ENCODE data around the gene RFX5.

Gene RFX5

GRCh38 chr1:151342569-151342968, 4.5 kb downstream of the RFX5 start:
- TF ChIP-seq POLR2A (IDR thresholded peaks at IDR 0.05; ENCODE audit: low read depth, low read length) (no peak), POLR2AphosphoS5 (IDR thresholded peaks at IDR 0.05; ENCODE audit: low read depth, low read length) (0 out of 2 replicates have a peak, but pooled peaks have one; percentile 7)
- FAIRE-seq (no peak), DNase-seq (ENCODE audit: insufficient read length, low spot score) (no peak)

- no peak for DNase-seq (ENCODE audit: insufficient read length, low spot score)
- no peak for TF ChIP-seq SPI1 (IDR thresholded peaks at IDR 0.05; ENCODE audit: low read depth, low read length)
- TF ChIP-seq PAX5 (IDR thresholded peaks at IDR 0.05; ENCODE audit: insufficient read depth, low read length, severe bottlenecking): no peak
- no peak for TF ChIP-seq TAF1 (IDR thresholded peaks at IDR 0.05; ENCODE audit: low read depth, low read length)
- TF ChIP-seq POU2F2 (IDR thresholded peaks at IDR 0.05; ENCODE audit: low read depth, low read length): no peak
- TF ChIP-seq POLR2AphosphoS5 (IDR thresholded peaks at IDR 0.05; ENCODE audit: low read depth, low read length): peak; percentile 76; the same call in 1 of the 2 replicates
- TF ChIP-seq POLR2A (IDR thresholded peaks at IDR 0.05; ENCODE audit: low read depth, low read length): peak; percentile 52; the same call in 1 of the 2 replicates
- FAIRE-seq: no peak
These were observed 5.0 kb downstream of the RFX5 start for GRCh38 chr1:151342021-151342420.

- DNase-seq (ENCODE audit: insufficient read length, low spot score): peak; percentile 38
- FAIRE-seq: peak; percentile 78
- TF ChIP-seq POLR2AphosphoS5 (IDR thresholded peaks at IDR 0.05; ENCODE audit: low read depth, low read length) (peak; percentile 62), TAF1 (IDR thresholded peaks at IDR 0.05; ENCODE audit: low read depth, low read length) (no peak), POU2F2 (IDR thresholded peaks at IDR 0.05; ENCODE audit: low read depth, low read length) (0 out of 2 replicates have a peak, but pooled peaks have one; percentile 28)
These were observed 5.9 kb downstream of the RFX5 start for GRCh38 chr1:151340870-151341754.

GRCh38 chr1:151336556-151336955, 10.5 kb downstream of the RFX5 start:
- no peak for FAIRE-seq

GRCh38 chr1:151334822-151335221, 12.2 kb downstream of the RFX5 start:
- DNase-seq (ENCODE audit: insufficient read length, low spot score) (no peak), FAIRE-seq (no peak)
- no peak for TF ChIP-seq POLR2A (IDR thresholded peaks at IDR 0.05; ENCODE audit: low read depth, low read length)
- no peak for TF ChIP-seq POU2F2 (IDR thresholded peaks at IDR 0.05; ENCODE audit: low read depth, low read length)
- no peak for TF ChIP-seq TAF1 (IDR thresholded peaks at IDR 0.05; ENCODE audit: low read depth, low read length)

More at GRCh38 chr1:151336556-151336955, 10.5 kb downstream of the RFX5 start:
- no peak for DNase-seq (ENCODE audit: insufficient read length, low spot score)
- no peak for TF ChIP-seq POLR2AphosphoS5 (IDR thresholded peaks at IDR 0.05; ENCODE audit: low read depth, low read length)
- TF ChIP-seq PAX5 (IDR thresholded peaks at IDR 0.05; ENCODE audit: insufficient read depth, low read length, severe bottlenecking): no peak
- no peak for TF ChIP-seq TAF1 (IDR thresholded peaks at IDR 0.05; ENCODE audit: low read depth, low read length)
- no peak for TF ChIP-seq POU2F2 (IDR thresholded peaks at IDR 0.05; ENCODE audit: low read depth, low read length)
- no peak for TF ChIP-seq POLR2A (IDR thresholded peaks at IDR 0.05; ENCODE audit: low read depth, low read length)
- no peak for TF ChIP-seq SPI1 (IDR thresholded peaks at IDR 0.05; ENCODE audit: low read depth, low read length)

- DNase-seq (ENCODE audit: insufficient read length, low spot score) (no peak), FAIRE-seq (no peak)
- TF ChIP-seq TAF1 (IDR thresholded peaks at IDR 0.05; ENCODE audit: low read depth, low read length) (no peak), SPI1 (IDR thresholded peaks at IDR 0.05; ENCODE audit: low read depth, low read length) (no peak), POLR2AphosphoS5 (IDR thresholded peaks at IDR 0.05; ENCODE audit: low read depth, low read length) (no peak)
These were observed 19.0 kb downstream of the RFX5 start for GRCh38 chr1:151327903-151328674.

GRCh38 chr1:151327223-151327902, 19.7 kb downstream of the RFX5 start, which contains the start of gene PI4KB:
PI4KB (minus strand) TSS chr1:151327416; CDS start chr1:151316481, 10,935 bp downstream.
- peak; percentile 87 for DNase-seq (ENCODE audit: insufficient read length, low spot score)
- peak; percentile 72 for FAIRE-seq
- TF ChIP-seq TAF1 (IDR thresholded peaks at IDR 0.05; ENCODE audit: low read depth, low read length): peak; percentile 51; the same call in 1 of the 2 replicates
- peak; percentile 71 for TF ChIP-seq POLR2A (IDR thresholded peaks at IDR 0.05; ENCODE audit: low read depth, low read length)
- TF ChIP-seq SPI1 (IDR thresholded peaks at IDR 0.05; ENCODE audit: low read depth, low read length): no peak

- FAIRE-seq (peak; percentile 82), DNase-seq (ENCODE audit: insufficient read length, low spot score) (peak; percentile 68)
- TF ChIP-seq POU2F2 (IDR thresholded peaks at IDR 0.05; ENCODE audit: low read depth, low read length) (no peak), POLR2A (IDR thresholded peaks at IDR 0.05; ENCODE audit: low read depth, low read length) (peak; percentile 86), TAF1 (IDR thresholded peaks at IDR 0.05; ENCODE audit: low read depth, low read length) (0 out of 2 replicates have a peak, but pooled peaks have one; percentile 58), PAX5 (IDR thresholded peaks at IDR 0.05; ENCODE audit: insufficient read depth, low read length, severe bottlenecking) (no peak), SPI1 (IDR thresholded peaks at IDR 0.05; ENCODE audit: low read depth, low read length) (peak; percentile 71), POLR2AphosphoS5 (IDR thresholded peaks at IDR 0.05; ENCODE audit: low read depth, low read length) (peak; percentile 78)
These were observed 20.3 kb downstream of the RFX5 start for GRCh38 chr1:151326619-151327222.

Data from GM12891 (cell line).